Measurements from ENCODE around the gene CCN5. TPM values are rescaled to one million over a fixed set of nuclear protein-coding genes. Genes with fewer than 3 reads are reported as not detected.
"Not testable (repeated sequence)": the region's sequence is repeated elsewhere in the genome, so short reads cannot be mapped to it uniquely, and the experiment has no call there.

The CCN5 gene
- total and polyA plus RNA-seq, 2 donors from 2014 or later: 0.41 to 3.1 TPM

- TF ChIP-seq CTCF (IDR thresholded peaks at IDR 0.05; ENCODE audit: borderline replicate concordance, extremely low read depth, insufficient read depth): no peak
- H3K27me3 ChIP-seq (ENCODE audit: control insufficient read depth, insufficient read depth, low read length): no peaks in the 10 kb centered on the region
- H3K4me1 ChIP-seq (ENCODE audit: control insufficient read depth in 2 of 3, insufficient read depth in 2 of 3, low read depth in 1 of 3, low read length in 3 of 3): peaks cover 0 to 4% (median 0%) of the 10 kb centered on the region in 3 donors
- no peak overlapping the region for H3K9ac ChIP-seq (ENCODE audit: low read length in 3 of 3)
- no peak for FAIRE-seq
- no peaks in the 10 kb centered on the region for H3K9me3 ChIP-seq (ENCODE audit: control insufficient read depth in 2 of 3, insufficient read depth in 1 of 3, low read length in 3 of 3)
- DNase-seq: no peak
- no peaks in the 10 kb centered on the region for H3K36me3 ChIP-seq (ENCODE audit: control insufficient read depth in 2 of 3, insufficient read depth in 3 of 3, low read length in 3 of 3)
- H3K4me3 ChIP-seq (ENCODE audit: low read length in 3 of 3): no peak overlapping the region
- H3K27ac ChIP-seq (ENCODE audit: low read depth in 2 of 2, low read length in 2 of 2): no peak overlapping the region
- intact Hi-C loops (cut with DNase I): no loop called here
Observed at GRCh38 chr20:44694159-44694558, 21.0 kb upstream of the CCN5 start.

- H3K36me3 ChIP-seq (ENCODE audit: control insufficient read depth in 2 of 3, insufficient read depth in 3 of 3, low read length in 3 of 3): no peaks in the 10 kb centered on the region
- no peak overlapping the region for H3K27ac ChIP-seq (ENCODE audit: low read depth in 2 of 2, low read length in 2 of 2)
- intact Hi-C loops (cut with DNase I): no loop called here
- no peak overlapping the region for H3K4me3 ChIP-seq (ENCODE audit: low read length in 3 of 3)
- H3K27me3 ChIP-seq (ENCODE audit: control insufficient read depth, insufficient read depth, low read length): no peaks in the 10 kb centered on the region
- DNase-seq: no peak
- H3K9ac ChIP-seq (ENCODE audit: low read length in 3 of 3): no peak overlapping the region
- TF ChIP-seq CTCF (IDR thresholded peaks at IDR 0.05; ENCODE audit: borderline replicate concordance, extremely low read depth, insufficient read depth): no peak
- H3K9me3 ChIP-seq (ENCODE audit: control insufficient read depth in 2 of 3, insufficient read depth in 1 of 3, low read length in 3 of 3): no peaks in the 10 kb centered on the region
- no peak for FAIRE-seq
- peaks cover 0 to 4% (median 0%) of the 10 kb centered on the region in 3 donors for H3K4me1 ChIP-seq (ENCODE audit: control insufficient read depth in 2 of 3, insufficient read depth in 2 of 3, low read depth in 1 of 3, low read length in 3 of 3)
Observed at GRCh38 chr20:44695295-44695673, 19.9 kb upstream of the CCN5 start.

- intact Hi-C loops (cut with DNase I): no loop called here
- Histone ChIP-seq H3K9ac (ENCODE audit: low read length in 3 of 3) (no peak overlapping the region), H3K9me3 (ENCODE audit: control insufficient read depth in 2 of 3, insufficient read depth in 1 of 3, low read length in 3 of 3) (no peaks in the 10 kb centered on the region), H3K36me3 (ENCODE audit: control insufficient read depth in 2 of 3, insufficient read depth in 3 of 3, low read length in 3 of 3) (no peaks in the 10 kb centered on the region), H3K4me1 (ENCODE audit: control insufficient read depth in 2 of 3, insufficient read depth in 2 of 3, low read depth in 1 of 3, low read length in 3 of 3) (peaks cover 0 to 4% (median 0%) of the 10 kb centered on the region in 3 donors), H3K27me3 (ENCODE audit: control insufficient read depth, insufficient read depth, low read length) (no peaks in the 10 kb centered on the region), H3K4me3 (ENCODE audit: low read length in 3 of 3) (no peak overlapping the region), H3K27ac (ENCODE audit: low read depth in 2 of 2, low read length in 2 of 2) (no peak overlapping the region)
- FAIRE-seq (no peak), DNase-seq (no peak)
- no peak for TF ChIP-seq CTCF (IDR thresholded peaks at IDR 0.05; ENCODE audit: borderline replicate concordance, extremely low read depth, insufficient read depth)
Observed at GRCh38 chr20:44695674-44696300, 19.4 kb upstream of the CCN5 start.

- no peak for TF ChIP-seq CTCF (IDR thresholded peaks at IDR 0.05; ENCODE audit: borderline replicate concordance, extremely low read depth, insufficient read depth)
- intact Hi-C loops (cut with DNase I): no loop called here
- DNase-seq (no peak), FAIRE-seq (no peak)
- no peak overlapping the region for H3K4me3 ChIP-seq (ENCODE audit: low read length in 3 of 3)
- no peak overlapping the region for H3K27ac ChIP-seq (ENCODE audit: low read depth in 2 of 2, low read length in 2 of 2)
- H3K36me3 ChIP-seq (ENCODE audit: control insufficient read depth in 2 of 3, insufficient read depth in 3 of 3, low read length in 3 of 3): no peaks in the 10 kb centered on the region
- H3K9ac ChIP-seq (ENCODE audit: low read length in 3 of 3): no peak overlapping the region
- peaks cover 0 to 6% (median 0%) of the 10 kb centered on the region in 3 donors for H3K4me1 ChIP-seq (ENCODE audit: control insufficient read depth in 2 of 3, insufficient read depth in 2 of 3, low read depth in 1 of 3, low read length in 3 of 3)
- H3K27me3 ChIP-seq (ENCODE audit: control insufficient read depth, insufficient read depth, low read length): no peaks in the 10 kb centered on the region
- H3K9me3 ChIP-seq (ENCODE audit: control insufficient read depth in 2 of 3, insufficient read depth in 1 of 3, low read length in 3 of 3): no peaks in the 10 kb centered on the region
Observed at GRCh38 chr20:44696315-44696714, 18.9 kb upstream of the CCN5 start.

- H3K9me3 ChIP-seq (ENCODE audit: control insufficient read depth in 2 of 3, insufficient read depth in 1 of 3, low read length in 3 of 3); intact Hi-C loops (cut with DNase I); FAIRE-seq; H3K27me3 ChIP-seq (ENCODE audit: control insufficient read depth, insufficient read depth, low read length); DNase-seq; H3K4me1 ChIP-seq (ENCODE audit: control insufficient read depth in 2 of 3, insufficient read depth in 2 of 3, low read depth in 1 of 3, low read length in 3 of 3); H3K4me3 ChIP-seq (ENCODE audit: low read length in 3 of 3); H3K36me3 ChIP-seq (ENCODE audit: control insufficient read depth in 2 of 3, insufficient read depth in 3 of 3, low read length in 3 of 3); H3K27ac ChIP-seq (ENCODE audit: low read depth in 2 of 2, low read length in 2 of 2); H3K9ac ChIP-seq (ENCODE audit: low read length in 3 of 3): not testable (repeated sequence)
Observed at GRCh38 chr20:44697041-44697440, 18.1 kb upstream of the CCN5 start.

Data from kidney (tissue), 14 donors.